ENCODE results near the gene TBL2.

- TF ChIP-seq CTCF (IDR thresholded peaks at IDR 0.05; ENCODE audit: borderline replicate concordance, extremely low read depth, low read length, poor library complexity, severe bottlenecking) (no peak), EZH2 (IDR thresholded peaks at IDR 0.05; ENCODE audit: borderline replicate concordance, low read depth, low read length, severe bottlenecking) (no peak)
These were observed 32.7 kb upstream of the TBL2 start for GRCh38 chr7:73611017-73611555.

All from DND-41 (cell line).